HG03442 (cell line): ENCODE data around the gene AQP3.
A peak's percentile ranks its signal among the peaks of the same experiment; 100 is the strongest.
"Not testable (repeated sequence)": the region's sequence is repeated elsewhere in the genome, so short reads cannot be mapped to it uniquely, and the experiment has no call there.

Experiments
- ATAC-seq: cut with Tn5 transposase; IDR thresholded peaks from one replicate; pipeline ENCODE4 v1.9.1; 2021; ENCODE audit warnings: mild to moderate bottlenecking, moderate library complexity; ENCODE audit not compliant: unreplicated experiment

AQP3 gene

DNA sequence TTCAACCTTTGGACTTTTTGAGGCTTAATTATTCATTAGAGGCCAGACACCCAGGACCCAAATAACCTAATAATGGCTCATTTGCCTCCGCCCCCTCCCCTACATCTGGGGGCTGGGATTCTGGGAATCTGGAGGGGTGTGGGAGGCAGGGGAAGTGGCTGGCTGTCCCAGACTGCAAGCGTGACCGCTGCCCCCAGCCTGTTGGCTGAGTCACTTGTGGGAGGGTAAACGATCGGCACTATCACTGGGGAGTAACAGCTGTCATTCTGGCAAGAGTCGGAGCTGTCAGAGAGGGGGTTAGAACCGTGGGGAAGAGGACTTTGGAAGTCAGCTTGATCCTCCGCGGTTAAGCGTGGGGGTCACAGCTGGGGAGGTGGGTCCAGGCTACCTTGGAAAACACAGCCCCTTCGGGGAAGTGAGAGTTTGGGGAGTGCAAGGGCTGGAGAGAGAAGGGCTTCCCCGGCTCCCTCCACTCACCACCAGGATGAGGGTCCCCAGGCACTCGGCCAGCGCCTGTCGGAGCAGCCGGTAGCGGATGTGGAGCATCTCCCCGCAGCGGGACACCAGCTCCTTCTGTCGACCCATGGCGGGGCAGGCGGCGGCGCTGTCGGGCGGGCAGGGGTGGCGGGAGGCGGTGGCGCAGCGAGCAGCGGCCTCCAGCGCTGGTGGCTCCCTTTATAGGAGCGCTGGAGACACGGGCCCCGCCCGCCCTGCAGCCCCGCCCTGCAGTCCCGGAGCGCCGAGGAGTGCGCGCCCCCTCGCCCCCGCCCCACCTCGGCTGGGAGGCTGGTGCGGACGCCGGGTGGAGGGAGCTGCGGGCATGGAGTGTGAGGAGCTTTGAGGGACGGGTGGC lies at the start of gene AQP3:
Gene AQP3 (minus strand): TSS at position 648 of the 853 bp plus-strand sequence. CDS start 63 bp downstream, at position 585.
- no peak for ATAC-seq

DNA sequence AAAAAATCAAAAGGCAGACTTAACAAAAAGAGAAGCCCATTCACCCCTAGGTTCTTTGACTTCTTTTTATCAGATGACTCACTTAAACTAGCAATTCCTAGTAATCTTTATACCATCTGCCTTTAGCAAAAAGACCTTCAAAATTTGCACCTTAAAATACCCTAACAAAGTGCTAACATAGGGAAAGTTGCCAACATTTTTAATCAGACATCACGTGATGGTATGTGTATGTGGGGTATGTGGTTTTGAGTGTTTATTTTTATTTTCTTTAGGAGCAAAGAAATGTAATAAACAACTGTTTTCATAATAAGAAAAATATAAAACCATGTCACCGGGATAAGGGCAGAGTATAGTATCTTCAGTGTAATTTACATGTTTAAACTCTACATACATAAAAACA lies 46.4 kb upstream of the AQP3 start:
- not testable (repeated sequence) for ATAC-seq

DNA sequence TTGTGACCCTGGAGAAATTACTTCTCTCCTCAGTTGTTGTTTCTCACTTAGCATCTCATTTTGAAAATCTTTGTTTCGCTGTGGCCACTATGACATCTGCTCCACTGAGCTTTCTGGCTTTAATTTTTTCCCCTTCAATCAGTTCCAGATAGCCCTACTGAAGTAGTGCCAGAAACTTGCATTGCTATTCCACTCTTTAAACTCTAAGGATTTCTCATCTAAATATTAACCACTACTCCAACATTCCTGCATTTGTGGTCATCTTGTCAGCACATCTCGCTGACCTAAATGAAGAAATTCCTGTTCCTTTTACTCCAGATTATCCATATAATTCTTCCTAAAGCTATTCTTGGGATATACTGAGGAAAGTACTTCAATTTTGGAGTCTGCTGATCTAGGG lies 41.7 kb upstream of the AQP3 start:
- no peak for ATAC-seq

DNA sequence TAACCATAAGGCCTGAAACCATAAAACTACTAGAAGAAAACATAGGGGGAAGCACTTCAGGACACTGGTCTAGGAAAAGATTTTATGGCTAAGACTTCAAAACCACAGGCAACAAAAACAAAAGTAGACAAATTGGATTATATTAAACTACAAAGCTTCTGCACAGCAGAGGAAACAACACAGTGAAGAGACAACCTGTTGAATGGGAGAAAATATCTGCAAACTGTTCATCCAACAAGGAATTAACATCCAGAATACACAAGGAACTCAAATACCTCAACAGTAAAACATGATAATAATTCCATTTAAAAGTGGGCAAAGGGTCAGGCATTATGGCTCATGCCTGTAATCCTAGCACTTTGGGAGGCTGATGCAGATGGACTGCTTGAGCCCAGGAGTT lies 37.9 kb upstream of the AQP3 start:
- not testable (repeated sequence) for ATAC-seq

DNA sequence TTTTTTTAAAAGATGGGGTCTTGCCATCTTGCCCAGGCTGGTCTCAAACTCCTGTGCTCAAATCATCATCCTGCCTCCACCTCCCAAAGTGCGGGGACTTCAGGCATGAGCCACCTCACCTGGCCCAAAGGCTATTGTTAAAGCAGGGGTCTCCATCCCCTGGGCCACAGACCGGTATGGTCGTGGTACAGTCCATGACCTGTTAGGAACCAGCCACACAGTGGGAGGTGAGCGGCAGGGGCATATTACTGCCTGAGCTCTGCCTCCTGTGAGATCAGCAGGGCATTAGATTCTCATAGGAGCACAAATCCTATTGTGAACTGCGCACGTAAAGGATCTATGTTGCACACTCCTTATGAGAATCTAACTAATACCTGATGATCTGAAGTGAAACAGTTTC lies 33.6 kb upstream of the AQP3 start:
- ATAC-seq, result no peak

DNA sequence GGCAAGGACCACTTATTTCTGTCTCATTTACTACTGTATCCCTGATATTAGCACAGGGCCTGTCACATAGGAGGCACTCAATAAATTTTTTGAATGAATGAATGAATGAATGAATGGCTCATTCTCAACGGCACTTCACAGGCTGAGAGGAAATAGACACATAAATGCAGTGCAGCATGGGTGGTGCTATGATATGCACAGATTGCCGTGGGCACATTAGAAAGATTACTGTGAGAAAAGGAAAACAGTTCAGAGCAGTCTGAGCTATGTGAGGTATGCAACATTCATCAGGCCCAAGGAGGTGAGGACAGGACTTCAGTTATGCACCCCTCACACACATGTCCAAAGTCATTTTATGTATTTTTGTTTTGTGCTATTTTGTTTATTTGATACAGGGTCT lies 32.7 kb upstream of the AQP3 start:
- no peak for ATAC-seq

DNA sequence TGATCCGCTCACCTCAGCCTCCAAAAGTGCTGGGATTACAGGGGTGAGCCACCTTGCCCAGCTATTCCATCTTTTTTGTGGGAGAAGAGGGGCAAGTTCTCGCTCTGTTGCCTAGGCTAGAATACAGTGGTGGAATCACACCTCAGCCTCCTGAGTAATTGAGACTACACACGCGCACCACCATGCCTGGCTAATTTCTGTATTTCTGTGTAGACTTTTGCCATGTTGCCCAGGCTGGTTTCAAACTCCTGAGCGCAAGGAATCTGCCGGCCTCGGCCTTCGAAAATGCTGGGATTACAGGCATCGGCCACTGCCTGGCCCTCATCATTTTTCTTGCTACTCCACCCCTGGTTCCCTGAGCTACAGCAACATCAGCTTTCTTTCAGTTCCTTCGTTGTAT lies 29.1 kb upstream of the AQP3 start:
- ATAC-seq, result no peak

DNA sequence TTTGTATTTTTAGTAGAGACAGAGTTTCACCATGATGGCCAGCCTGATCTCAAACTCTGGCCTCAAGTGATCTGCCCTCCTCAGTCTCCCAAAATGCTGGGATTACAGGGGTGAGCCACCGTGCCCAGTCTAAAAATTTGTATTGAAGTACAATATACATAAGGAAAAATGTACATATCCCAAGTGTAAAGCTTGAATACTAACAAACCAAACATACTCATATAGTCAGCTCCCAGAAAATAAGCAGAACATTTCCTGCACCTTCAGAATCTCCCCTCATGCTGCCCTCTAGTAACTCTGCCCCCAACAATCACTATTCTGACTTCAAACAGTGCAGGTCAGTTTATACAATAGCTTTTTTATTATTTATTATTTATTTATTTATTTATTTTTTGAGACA lies 28.0 kb upstream of the AQP3 start:
- no peak for ATAC-seq

DNA sequence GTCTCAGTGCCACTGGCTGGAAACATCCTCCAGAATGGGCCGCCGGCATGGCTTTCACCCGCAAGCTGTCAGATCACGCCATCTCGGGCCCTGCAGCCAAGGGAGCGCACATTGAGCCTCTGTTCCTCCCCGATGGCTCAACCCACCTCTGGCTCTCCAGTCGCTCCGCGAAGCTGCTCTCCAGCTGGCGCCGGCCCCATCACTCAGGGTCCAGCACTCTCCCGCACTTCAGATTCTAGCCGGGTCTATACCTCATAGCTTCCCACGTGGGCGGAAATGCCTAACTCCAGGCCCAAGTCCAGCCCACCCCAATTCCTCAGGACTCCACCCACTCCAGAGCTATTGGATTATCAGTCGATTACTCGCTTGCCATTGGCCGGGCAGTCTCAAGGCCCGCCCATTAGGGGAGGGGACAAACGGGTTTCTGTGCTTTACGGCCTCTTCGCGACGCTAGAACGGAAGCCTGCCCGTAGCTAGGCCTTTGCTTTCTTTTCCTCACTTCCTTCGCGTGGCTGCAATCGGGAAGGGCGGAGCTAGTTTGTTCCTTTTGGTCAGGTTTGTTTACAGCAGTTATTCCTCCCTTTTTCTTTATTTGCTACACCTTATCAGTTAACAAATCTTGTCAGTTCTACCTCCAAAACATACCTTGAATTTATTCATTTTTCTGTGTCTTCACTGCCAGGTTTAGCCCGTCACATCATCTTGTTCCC lies 26.4 kb upstream of the AQP3 start, which contains the start of gene NOL6:
Gene NOL6 (minus strand): TSS at position 282 of the 710 bp plus-strand sequence. CDS start 82 bp downstream, at position 200.
- peak; percentile 98 for ATAC-seq

DNA sequence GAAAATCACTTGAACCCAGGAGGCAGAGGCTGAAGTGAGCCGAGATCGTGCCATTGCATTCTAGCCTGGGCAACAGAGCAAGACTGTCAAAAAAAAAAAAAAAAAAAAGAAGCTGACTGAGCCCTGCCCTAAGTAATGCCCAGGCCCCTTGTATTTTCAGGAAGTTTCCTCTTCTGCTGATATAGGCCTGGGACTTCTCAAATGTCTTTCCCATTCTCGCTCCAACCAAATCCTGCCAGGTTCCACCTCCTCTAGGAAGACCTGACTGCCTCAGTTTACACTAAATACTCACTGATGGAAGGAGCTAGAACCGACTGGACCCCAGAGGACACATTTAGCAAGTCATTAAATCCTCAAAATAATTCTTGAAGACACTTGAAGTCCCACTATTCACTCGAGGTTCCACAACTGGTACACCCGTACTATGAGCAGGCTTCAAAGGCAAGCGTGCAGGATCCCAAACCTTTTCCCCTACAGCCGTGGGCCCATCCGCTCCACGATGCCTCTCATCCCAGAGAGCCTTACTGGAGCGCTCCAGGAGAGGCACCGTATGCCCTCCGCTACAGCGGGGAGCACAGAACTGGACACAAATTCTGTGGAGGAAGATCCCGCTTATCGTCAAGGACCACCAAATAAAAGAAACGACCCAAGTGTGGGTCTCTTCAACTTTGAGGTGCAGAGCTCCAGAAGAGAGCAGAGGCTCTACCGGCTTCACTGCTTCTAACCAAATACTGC lies 25.7 kb upstream of the AQP3 start:
- ATAC-seq, result no peak

DNA sequence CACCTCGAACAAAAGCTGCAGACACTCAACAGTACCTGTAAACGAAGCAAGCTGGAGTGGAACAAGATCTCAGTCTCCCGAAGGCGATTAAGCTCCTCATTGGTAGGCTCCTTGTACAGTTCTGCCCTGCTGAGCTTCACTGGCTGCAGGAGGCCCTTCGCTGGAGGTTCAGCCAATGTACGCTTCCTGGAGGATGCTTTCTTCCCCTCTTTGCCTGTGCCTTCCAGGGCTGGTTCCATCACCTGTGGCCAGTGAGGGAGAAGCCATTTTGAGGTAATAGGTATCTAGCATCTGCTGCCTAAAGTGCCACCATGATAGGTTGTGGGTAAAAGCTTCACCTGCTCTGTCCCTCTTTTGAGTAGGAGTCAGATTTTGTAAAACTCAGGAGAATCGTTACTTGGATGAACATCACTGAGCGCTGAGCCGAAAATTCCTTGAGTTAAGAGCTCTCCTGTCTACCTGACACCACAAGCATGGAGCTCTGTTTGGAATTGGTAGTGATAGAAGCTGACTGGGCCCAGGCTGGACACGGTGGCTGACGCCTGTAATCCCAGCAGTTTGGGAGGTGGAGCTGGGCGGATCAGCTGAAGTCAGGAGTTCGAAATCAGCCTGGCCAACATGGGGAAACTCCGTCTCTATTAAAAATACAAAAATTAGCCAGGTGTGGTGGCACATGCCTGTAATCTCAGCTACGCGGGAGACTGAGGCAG lies 24.9 kb upstream of the AQP3 start:
- no peak for ATAC-seq

DNA sequence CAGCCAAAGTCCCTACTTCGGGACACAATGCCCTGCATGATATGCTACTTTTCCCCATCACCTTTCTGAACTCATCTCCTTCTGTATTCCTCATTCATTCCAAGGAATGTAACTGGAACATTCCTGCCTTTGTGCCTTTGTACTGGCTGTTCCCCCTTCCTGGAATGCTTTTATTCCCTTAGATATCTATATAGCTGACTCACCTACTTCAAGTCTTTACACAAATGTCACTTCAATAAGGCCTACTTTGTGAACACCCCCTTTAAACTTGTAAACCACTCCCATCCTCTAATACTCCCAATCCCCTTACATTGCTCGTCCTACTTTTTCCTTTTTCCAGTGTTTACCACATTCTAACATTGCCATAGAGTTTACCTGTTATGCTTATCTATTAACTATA lies 24.0 kb upstream of the AQP3 start:
- no peak for ATAC-seq

DNA sequence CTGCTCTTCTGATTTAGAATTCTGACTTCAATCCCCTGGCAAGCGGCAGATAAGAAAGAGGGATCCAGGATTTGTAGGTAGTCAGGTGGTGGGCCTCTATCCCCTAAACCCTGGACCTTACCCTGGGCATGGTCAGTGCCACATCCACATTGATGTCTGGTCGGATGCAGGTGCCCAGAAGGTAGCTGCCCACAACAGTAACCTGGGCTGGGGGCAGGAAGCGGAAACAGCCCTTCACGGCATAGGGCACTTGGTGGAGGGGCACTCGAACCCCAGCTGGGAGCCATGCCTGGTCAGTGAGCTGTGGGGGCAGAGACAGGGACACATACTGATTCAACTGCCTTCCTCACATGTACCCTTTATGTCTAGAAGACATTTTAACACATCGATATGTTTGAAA lies 22.5 kb upstream of the AQP3 start:
- no peak for ATAC-seq

DNA sequence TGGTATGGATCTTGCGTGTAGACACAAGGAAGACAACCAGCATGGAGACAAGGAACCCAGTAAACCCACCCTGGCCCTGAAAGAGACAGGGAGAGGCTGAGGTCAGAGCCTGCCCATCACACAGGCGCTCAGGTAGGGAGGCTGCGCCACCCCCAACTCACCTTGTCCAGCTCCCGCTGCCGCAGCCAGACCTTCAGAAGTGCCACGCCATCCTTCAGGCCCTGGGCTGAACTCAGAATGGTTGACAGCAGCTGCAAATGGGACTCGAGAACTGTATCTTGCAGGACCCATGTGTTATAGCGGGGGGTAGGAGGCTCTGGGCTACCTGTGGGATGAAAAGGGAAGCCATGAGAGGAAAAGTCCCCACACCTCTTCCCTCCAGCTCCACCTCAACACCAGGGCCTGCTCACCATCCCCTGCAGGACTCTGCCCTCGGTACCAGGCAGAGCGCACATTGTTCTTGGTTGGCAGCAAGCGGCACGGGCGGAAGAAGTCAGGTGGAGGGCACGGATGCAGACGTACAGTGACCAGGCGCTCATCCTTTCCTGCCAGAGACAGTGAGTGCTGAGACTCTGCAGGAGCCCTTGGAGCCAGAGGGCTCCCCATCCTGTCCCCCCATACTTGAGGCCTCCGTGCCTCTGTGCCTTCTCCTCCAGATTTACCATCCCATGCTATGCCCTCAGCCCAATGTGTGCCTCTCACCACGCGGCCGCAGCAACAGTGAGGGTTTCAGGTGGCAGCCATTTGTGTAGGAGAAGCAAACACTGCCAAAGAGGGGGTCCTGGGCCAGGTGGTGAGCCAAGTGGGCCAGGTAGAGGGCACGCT lies 21.6 kb upstream of the AQP3 start:
- no peak for ATAC-seq

DNA sequence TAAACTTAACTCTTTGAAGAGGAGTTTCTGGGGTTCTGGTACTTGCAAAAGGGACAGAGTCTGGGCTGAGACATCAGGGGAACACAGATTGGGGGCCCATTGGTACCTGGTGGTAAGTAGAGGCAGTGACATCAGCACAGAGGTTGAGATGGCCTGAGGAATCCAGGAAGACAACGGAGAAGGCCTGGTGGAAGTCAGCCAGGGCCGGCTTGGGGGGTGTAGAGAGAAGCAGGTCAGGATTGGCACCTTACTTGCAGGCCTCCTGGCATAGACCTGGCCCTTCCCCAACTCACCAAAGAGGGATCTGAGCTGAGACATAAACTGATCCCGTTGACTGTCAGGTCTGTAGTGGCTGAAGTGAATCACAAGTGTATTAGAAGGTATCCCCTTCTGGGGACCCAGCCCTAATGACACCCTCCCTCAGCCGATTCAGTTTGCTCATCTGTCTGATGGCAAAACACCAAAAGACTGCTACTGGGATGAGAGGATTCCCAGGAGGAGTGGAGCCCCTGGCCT lies 20.9 kb upstream of the AQP3 start:
- no peak for ATAC-seq

DNA sequence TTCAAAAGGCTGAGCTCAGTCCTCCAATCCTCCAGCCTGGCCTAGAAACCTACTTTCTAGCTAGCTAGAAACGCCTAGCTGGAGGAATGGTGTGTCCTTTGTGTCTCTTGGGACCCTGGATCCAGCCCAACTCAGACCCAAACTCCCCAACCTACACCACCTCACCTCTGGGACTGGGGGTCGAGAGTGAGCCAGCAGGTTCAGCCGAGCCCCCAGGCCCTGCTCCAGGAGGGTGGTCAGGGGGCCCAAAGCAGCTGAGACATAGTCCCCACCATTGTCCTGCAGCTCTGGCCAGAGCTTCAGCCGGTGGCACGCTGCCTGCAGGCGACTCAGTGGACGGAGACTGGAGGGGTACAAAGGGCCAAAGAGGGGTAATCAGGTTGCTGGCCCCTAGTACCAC lies 20.1 kb upstream of the AQP3 start:
- ATAC-seq, result no peak

DNA sequence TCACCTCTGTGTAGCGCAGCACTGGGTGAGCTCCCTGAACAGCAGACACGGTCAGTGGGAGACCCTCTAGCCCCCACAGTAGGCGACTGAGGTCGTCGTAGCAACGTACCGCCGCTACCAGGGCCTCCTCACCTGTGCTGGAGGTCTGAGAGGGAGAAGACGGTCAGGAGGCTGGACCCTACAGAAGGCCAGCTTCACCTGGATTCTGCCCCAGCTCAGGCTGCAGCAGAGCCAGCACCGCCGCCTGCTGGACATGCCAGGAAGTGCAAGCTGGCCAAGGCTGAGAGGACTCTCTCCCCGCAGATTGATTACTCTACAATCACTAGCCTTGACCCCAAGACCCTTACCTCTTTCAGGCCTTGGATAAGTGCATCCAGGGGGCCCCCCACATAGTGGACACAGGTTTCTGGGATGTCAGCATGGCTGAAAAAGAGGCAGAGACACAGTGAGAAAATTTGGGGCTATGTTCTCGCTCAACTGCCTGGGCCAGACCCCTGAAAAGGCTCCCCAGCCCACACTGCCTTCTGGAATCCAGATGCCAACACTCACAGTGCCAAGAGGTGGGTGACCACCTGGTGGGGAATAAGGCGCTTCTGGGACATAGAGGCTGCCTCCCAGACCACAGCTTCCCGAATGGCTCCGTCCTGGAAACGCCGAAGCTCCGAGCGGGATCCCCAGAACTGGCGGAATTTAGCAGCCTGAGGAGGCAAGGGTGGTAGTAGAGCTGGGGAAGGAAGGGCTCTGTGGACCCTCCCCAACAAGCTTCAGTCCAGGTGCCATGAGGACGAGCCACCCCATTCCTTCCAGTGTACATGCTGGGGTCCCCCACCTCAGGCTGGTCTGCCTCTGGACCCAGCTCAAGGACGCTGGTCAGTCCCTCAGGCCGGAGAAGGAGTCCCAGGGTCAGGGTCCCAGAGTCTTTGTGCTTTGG lies 19.4 kb upstream of the AQP3 start:
- no peak for ATAC-seq
